A673 (cell line): ENCODE data around the gene CLSTN2. TPM values are rescaled to one million over a fixed set of nuclear protein-coding genes. Genes with fewer than 3 reads are reported as not detected.

ENCODE experiments used
- BruUV-seq: library from RNA; stranded (reverse); fragments of 400-500 nt; replicated peaks from 2 replicates; lab custom pipeline; 2021; lab: Mats Ljungman, UMichigan
- CTCF ChIA-PET: fragments of 300-600 bp; sonication (Branson Sonifier 250); formaldehyde crosslinking; loops from one replicate; lab custom pipeline; 2022; ENCODE audit warnings: antibody characterized with exemption; lab: Charles Lee
- POLR2A ChIA-PET: fragments of 300-600 bp; sonication (Branson Sonifier 250); formaldehyde crosslinking; loops from one replicate; lab custom pipeline; 2022; ENCODE audit warnings: antibody characterized with exemption; ENCODE audit not compliant: low non-redundant PET; lab: Charles Lee
- DNase-seq: peaks from one replicate; pipeline ENCODE4 v3.0.0-alpha.2; 2015; ENCODE audit warnings: low spot score
- H3K27ac ChIP-seq: fragments of 200-600 bp; sonication (generic); 2 replicates; pipeline ENCODE4 v1.5.1; 2016; ENCODE audit warnings: mixed run types, low read depth, mild to moderate bottlenecking, mixed read lengths, antibody characterized with exemption, low read length; ENCODE audit not compliant: poor library complexity, severe bottlenecking
- H3K27me3 ChIP-seq: fragments of 200-600 bp; sonication (generic); replicated peaks from 2 replicates; pipeline ENCODE4 v1.6.1; 2017; ENCODE audit warnings: mixed run types, low read depth, mild to moderate bottlenecking, mixed read lengths, antibody characterized with exemption, low read length; ENCODE audit not compliant: insufficient read depth, poor library complexity
- H3K36me3 ChIP-seq: fragments of 200-600 bp; sonication (generic); 2 replicates; pipeline ENCODE4 v1.6.1; 2016; ENCODE audit warnings: mixed run types, mild to moderate bottlenecking, mixed read lengths, antibody characterized with exemption, low read length; ENCODE audit not compliant: insufficient read depth, poor library complexity, severe bottlenecking
- H3K4me1 ChIP-seq: fragments of 200-600 bp; sonication (generic); 2 replicates; pipeline ENCODE4 v1.6.1; 2017; ENCODE audit warnings: mixed run types, mild to moderate bottlenecking, mixed read lengths, antibody characterized with exemption, low read length; ENCODE audit not compliant: insufficient read depth, poor library complexity, severe bottlenecking
- H3K4me3 ChIP-seq: fragments of 200-600 bp; sonication (generic); 2 replicates; pipeline ENCODE4 v1.5.1; 2016; ENCODE audit warnings: low read depth, mixed run types, mild to moderate bottlenecking, mixed read lengths, low read length; ENCODE audit not compliant: poor library complexity, severe bottlenecking
- H3K9me3 ChIP-seq: fragments of 200-600 bp; sonication (generic); 2 replicates; pipeline ENCODE4 v1.6.1; 2016; ENCODE audit warnings: mixed run types, low read depth, mild to moderate bottlenecking, mixed read lengths, antibody characterized with exemption, low read length; ENCODE audit not compliant: poor library complexity, severe bottlenecking
- CTCF ChIP-seq: fragments of 300-800, 200-600 bp; sonication (generic); conservative IDR thresholded peaks from 2 replicates; pipeline ENCODE4 v1.5.1; 2017; ENCODE audit warnings: low read depth, mild to moderate bottlenecking, antibody characterized with exemption, low read length, moderate library complexity, mixed read lengths
- EZH2 ChIP-seq: fragments of 200-600 bp; sonication (generic); IDR thresholded peaks from 2 replicates; pipeline ENCODE4 v1.6.1; 2017; ENCODE audit warnings: borderline replicate concordance, low read depth, mild to moderate bottlenecking, mixed read lengths, antibody characterized with exemption, low read length; ENCODE audit not compliant: poor library complexity, severe bottlenecking
- intact Hi-C: fragments of 100-400 bp; cut with micrococcal nuclease; formaldehyde crosslinking; loops from one replicate; pipeline ENCODE4 v1.10.0; 2022; ENCODE audit not compliant: unreplicated experiment
- total RNA-seq: library from RNA; stranded (reverse); gene quantifications from 2 replicates; pipeline ENCODE4 v1.2.3, GENCODE V29; 2021

The CLSTN2 gene
- total RNA-seq, 1 experiment from 2014 or later: 50.7 TPM

- no peaks in the 10 kb centered on the region for H3K9me3 ChIP-seq
- H3K4me3 ChIP-seq: no peak overlapping the region
- ChIA-PET CTCF (no interaction called here), POLR2A (interaction anchor here (0.6 kb wide), 1 partner anchor 22 kb away, joined by 7 read pairs; no protein-coding TSS in a partner anchor)
- H3K27ac ChIP-seq: no peak overlapping the region
- no peak for DNase-seq
- H3K36me3 ChIP-seq: no peaks in the 10 kb centered on the region
- no peaks in the 10 kb centered on the region for H3K27me3 ChIP-seq
- no TSS peak for BruUV-seq
- H3K4me1 ChIP-seq: peaks cover 15% of the 10 kb centered on the region
- TF ChIP-seq CTCF: no peak
- no peak for TF ChIP-seq EZH2
- intact Hi-C loops: no loop called here
These were observed 41.6 kb upstream of the CLSTN2 start for GRCh38 chr3:139893267-139893962.

DNA sequence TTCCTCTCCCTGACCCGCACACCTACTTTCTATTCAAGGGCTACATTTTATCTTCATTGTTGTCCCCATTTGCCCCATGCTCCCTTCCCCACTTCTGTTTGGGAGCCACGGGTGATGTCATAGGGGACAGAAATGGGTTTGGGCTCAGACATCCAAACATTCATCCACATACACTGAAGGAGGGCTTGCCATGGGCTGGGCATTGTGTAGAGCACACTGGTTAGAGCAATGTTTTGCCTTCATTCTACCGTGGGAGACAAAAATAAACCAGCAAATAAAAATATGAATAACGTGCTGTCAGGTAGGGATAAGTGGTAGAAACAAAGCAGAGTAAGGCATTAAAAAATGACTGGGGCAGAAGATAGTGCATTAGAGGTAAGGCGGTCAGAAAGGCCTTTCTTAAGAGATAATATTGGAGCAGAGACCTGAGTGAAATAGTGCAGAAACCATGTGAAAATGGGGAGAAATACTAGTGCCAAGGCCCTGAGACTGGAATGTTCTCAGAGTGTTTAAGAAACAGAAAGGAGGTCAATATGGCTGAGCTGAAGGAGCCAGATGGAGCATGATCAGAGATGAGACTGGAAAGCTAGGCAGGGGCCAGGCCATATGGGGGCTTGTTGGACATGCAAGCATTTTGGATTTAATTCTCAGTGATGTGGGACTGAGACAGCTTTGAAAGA lies 40.9 kb upstream of the CLSTN2 start:
- DNase-seq: no peak
- intact Hi-C loops: no loop called here
- CTCF ChIA-PET: no interaction called here
- TF ChIP-seq CTCF: no peak
- no peak for TF ChIP-seq EZH2
- Histone ChIP-seq H3K36me3 (no peaks in the 10 kb centered on the region), H3K27me3 (no peaks in the 10 kb centered on the region), H3K9me3 (peaks cover 1% of the 10 kb centered on the region), H3K27ac (no peak overlapping the region), H3K4me1 (peaks cover 13% of the 10 kb centered on the region), H3K4me3 (no peak overlapping the region)
- no TSS peak for BruUV-seq
- POLR2A ChIA-PET: no interaction called here

DNA sequence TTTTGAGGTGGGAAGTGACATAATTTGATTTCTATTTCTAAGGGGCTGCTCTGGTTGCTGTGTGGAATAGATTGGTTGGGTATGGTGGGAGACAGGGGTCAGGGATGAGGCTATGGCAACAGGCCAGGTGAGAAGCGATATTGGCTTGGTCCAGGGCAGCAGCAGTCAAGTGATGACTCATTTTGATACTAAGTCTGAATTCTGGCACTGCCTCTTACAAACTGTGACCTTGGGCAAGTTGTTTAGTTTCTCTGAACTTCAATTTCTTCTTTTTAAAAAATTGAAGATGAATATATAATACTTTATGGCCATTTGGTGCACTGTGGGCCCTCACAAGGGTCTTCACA lies 40.4 kb upstream of the CLSTN2 start:
- H3K27me3 ChIP-seq: no peaks in the 10 kb centered on the region
- DNase-seq: no peak
- no peaks in the 10 kb centered on the region for H3K36me3 ChIP-seq
- POLR2A ChIA-PET: no interaction called here
- intact Hi-C loops: no loop called here
- no TSS peak for BruUV-seq
- CTCF ChIA-PET: no interaction called here
- H3K4me1 ChIP-seq: peaks cover 10% of the 10 kb centered on the region
- H3K4me3 ChIP-seq: no peak overlapping the region
- H3K9me3 ChIP-seq: peaks cover 6% of the 10 kb centered on the region
- TF ChIP-seq EZH2 (no peak), CTCF (no peak)
- H3K27ac ChIP-seq: no peak overlapping the region
